ENCODE data around the gene CHRNA5. TPM values are rescaled to one million over a fixed set of nuclear protein-coding genes. Genes with fewer than 3 reads are reported as not detected.

CHRNA5 gene
- total and polyA plus RNA-seq, 10 donors = 0.11 to 2.2 (median 0.55) TPM

- WGBS, 5 donors = 64 to 95% (median 83%) methylated on average over 4 of the region's 4 CpGs
- no peak for DNase-seq
- H3K4me1 ChIP-seq = no peaks in the 10 kb centered on the region
These were observed 8.1 kb downstream of the CHRNA5 start for GRCh38 chr15:78573416-78573815.

GRCh38 chr15:78574944-78575343, 9.6 kb downstream of the CHRNA5 start:
- TF ChIP-seq CTCF (IDR thresholded peaks at IDR 0.05 in 8 of 11, conservative IDR thresholded peaks at IDR 0.05 in 3 of 11) = no peak
- no peak for TF ChIP-seq POLR2A (IDR thresholded peaks at IDR 0.05)
- TF ChIP-seq POLR2AphosphoS5 (IDR thresholded peaks at IDR 0.05) = no peak
- peaks cover 0 to 7% (median 0%) of the 10 kb centered on the region in 7 donors for H3K27me3 ChIP-seq (replicated peaks in 1 of 7)
- no peak overlapping the region for H3K4me3 ChIP-seq
- H3K9me3 ChIP-seq = no peaks in the 10 kb centered on the region
- H3K4me1 ChIP-seq = no peaks in the 10 kb centered on the region
- H3K36me3 ChIP-seq = no peaks in the 10 kb centered on the region
- H3K27ac ChIP-seq = no peak overlapping the region
- DNase-seq = no peak
- WGBS, 5 donors = 84 to 100% (median 93%) methylated on average over 1 of the region's 1 CpG
- intact Hi-C loops (cut with DNase I; ENCODE audit: low total_unique reads) = no loop called here

More at GRCh38 chr15:78573416-78573815, 8.1 kb downstream of the CHRNA5 start:
- Histone ChIP-seq H3K9me3 (no peaks in the 10 kb centered on the region), H3K27me3 (replicated peaks in 1 of 7) (peaks cover 0 to 7% (median 0%) of the 10 kb centered on the region in 7 donors), H3K4me3 (no peak overlapping the region), H3K36me3 (no peaks in the 10 kb centered on the region), H3K27ac (no peak overlapping the region)
- TF ChIP-seq CTCF (IDR thresholded peaks at IDR 0.05 in 8 of 11, conservative IDR thresholded peaks at IDR 0.05 in 3 of 11) (no peak), POLR2A (IDR thresholded peaks at IDR 0.05) (no peak), POLR2AphosphoS5 (IDR thresholded peaks at IDR 0.05) (no peak)
- intact Hi-C loops (cut with DNase I; ENCODE audit: low total_unique reads) = no loop called here

GRCh38 chr15:78597583-78597982, 32.3 kb downstream of the CHRNA5 start:
- no peaks in the 10 kb centered on the region for H3K36me3 ChIP-seq
- intact Hi-C loops (cut with DNase I; ENCODE audit: low total_unique reads) = no loop called here
- no peak overlapping the region for H3K27ac ChIP-seq
- WGBS, 5 donors = 91 to 100% (median 95%) methylated on average over 1 of the region's 1 CpG
- no peak overlapping the region for H3K4me3 ChIP-seq
- no peak for TF ChIP-seq POLR2AphosphoS5 (IDR thresholded peaks at IDR 0.05)
- no peaks in the 10 kb centered on the region for H3K9me3 ChIP-seq
- H3K27me3 ChIP-seq (replicated peaks in 1 of 7) = peaks cover 0 to 8% (median 0%) of the 10 kb centered on the region in 7 donors
- H3K4me1 ChIP-seq = no peaks in the 10 kb centered on the region
- no peak for DNase-seq

GRCh38 chr15:78598348-78598747, 33.0 kb downstream of the CHRNA5 start:
- H3K36me3 ChIP-seq = no peaks in the 10 kb centered on the region
- WGBS, 5 donors = 73 to 94% (median 78%) methylated on average over 3 of the region's 3 CpGs
- no peaks in the 10 kb centered on the region for H3K4me1 ChIP-seq

More at GRCh38 chr15:78598348-78598747, 33.0 kb downstream of the CHRNA5 start:
- intact Hi-C loops (cut with DNase I; ENCODE audit: low total_unique reads) = no loop called here
- H3K27me3 ChIP-seq (replicated peaks in 1 of 7) = peaks cover 0 to 14% (median 0%) of the 10 kb centered on the region in 7 donors
- no peak for DNase-seq
- no peak overlapping the region for H3K27ac ChIP-seq
- no peak overlapping the region for H3K4me3 ChIP-seq
- TF ChIP-seq CTCF (IDR thresholded peaks at IDR 0.05 in 8 of 11, conservative IDR thresholded peaks at IDR 0.05 in 3 of 11) = no peak
- no peak for TF ChIP-seq POLR2A (IDR thresholded peaks at IDR 0.05)
- no peak for TF ChIP-seq POLR2AphosphoS5 (IDR thresholded peaks at IDR 0.05)
- no peaks in the 10 kb centered on the region for H3K9me3 ChIP-seq

Measured in spleen (tissue), 11 donors.